Lung (tissue), 12 donors: Measurements from ENCODE around the gene TACC3. TPM values are rescaled to one million over a fixed set of nuclear protein-coding genes. Genes with fewer than 3 reads are reported as not detected.

Source experiments
- ATAC-seq: fragments of 200-7000 bp; cut with Tn5 transposase; one replicate; pipeline ENCODE4 v1.9.1; 2020; ENCODE audit warnings: moderate number of reproducible peaks; ENCODE audit not compliant: insufficient read depth, low FRiP score
- DNase-seq, 3 donors: peaks; one replicate each; pipeline ENCODE4 v3.0.0-alpha.2; 2013 to 2017
- H3K27ac ChIP-seq, 2 donors: one replicate each; pipeline ENCODE4 v1.5.1; 2013; ENCODE audit warnings: mild to moderate bottlenecking in 2 of 2, moderate library complexity in 2 of 2, control low read depth in 1 of 2, inconsistent platforms in 1 of 2, low read depth in 1 of 2, low read length in 1 of 2
- H3K27me3 ChIP-seq, 3 donors: one replicate each; pipeline ENCODE4 v1.5.1; 2013; ENCODE audit warnings: low read length in 2 of 3; ENCODE audit not compliant: control insufficient read depth in 3 of 3, insufficient read depth in 3 of 3
- H3K36me3 ChIP-seq, 4 donors: one replicate each; pipeline ENCODE4 v1.5.1; 2013; ENCODE audit warnings: low read length in 4 of 4, mild to moderate bottlenecking in 1 of 4, moderate library complexity in 1 of 4; ENCODE audit not compliant: control insufficient read depth in 4 of 4, insufficient read depth in 4 of 4
- H3K4me1 ChIP-seq, 5 donors: one replicate each; pipeline ENCODE4 v1.5.1; 2013; ENCODE audit warnings: low read length in 5 of 5, mild to moderate bottlenecking in 2 of 5, moderate library complexity in 1 of 5; ENCODE audit not compliant: control insufficient read depth in 5 of 5, insufficient read depth in 5 of 5
- H3K4me3 ChIP-seq: one replicate; pipeline ENCODE4 v1.5.1; 2013; ENCODE audit warnings: mild to moderate bottlenecking, control low read depth, moderate library complexity
- H3K9ac ChIP-seq, 2 donors: one replicate each; pipeline ENCODE4 v1.5.1; 2013; ENCODE audit warnings: low read length in 2 of 2, control low read depth in 1 of 2; ENCODE audit not compliant: insufficient read depth in 1 of 2
- H3K9me3 ChIP-seq, 4 donors: one replicate each; pipeline ENCODE4 v1.5.1; 2013; ENCODE audit warnings: low read length in 3 of 4, mild to moderate bottlenecking in 1 of 4, moderate library complexity in 1 of 4; ENCODE audit not compliant: control insufficient read depth in 4 of 4, insufficient read depth in 3 of 4
- CTCF ChIP-seq: IDR thresholded peaks from 2 replicates; pipeline ENCODE4 v1.5.1; 2012; ENCODE audit warnings: mild to moderate bottlenecking; ENCODE audit errors: control extremely low read depth, extremely low read depth
- WGBS, 2 donors: extraction: QIAGEN DNeasy Blood & Tissue Kit; methylation state at CpG; one replicate each; pipeline ENCODE4 v1.1.7; 2013; 5-methylcytosine and 5-hydroxymethylcytosine counted together
- polyA plus RNA-seq, 2 donors: library from polyadenylated mRNA; stranded (reverse); fragments of 200-250 nt; gene quantifications; one replicate each; pipeline ENCODE4 v1.2.1, GENCODE V29; 2013
- total RNA-seq, 2 donors: library from RNA; depleted of rRNA in 1 of 2; stranded (reverse); fragments of >200 nt in 1 of 2; gene quantifications; one replicate each; pipeline ENCODE4 v1.2.1, GENCODE V29; 2014 to 2021
- donor health status: control.
- donor health status: control.
- donor health status: Bipolar disorder and iron deficiency.
- donor health status: healthy.
- donor health status: DM: yes; HTN: yes; CAD: no.

The TACC3 gene
- total and polyA plus RNA-seq, 4 donors = 13.8 to 22.1 (median 18.5) TPM

GRCh38 chr4:1788254-1788973, 67.1 kb downstream of the TACC3 start:
- no peak for ATAC-seq
- DNase-seq = no peak
- no peak for TF ChIP-seq CTCF

GRCh38 chr4:1789552-1789951, 68.2 kb downstream of the TACC3 start:
- DNase-seq = no peak
- Histone ChIP-seq H3K27ac (no peak overlapping the region), H3K9ac (no peak overlapping the region), H3K4me3 (no peak overlapping the region), H3K27me3 (no peaks in the 10 kb centered on the region), H3K4me1 (peaks cover 0 to 18% (median 7%) of the 10 kb centered on the region in 5 donors), H3K9me3 (no peaks in the 10 kb centered on the region), H3K36me3 (no peaks in the 10 kb centered on the region)
- ATAC-seq = no peak
- TF ChIP-seq CTCF = no peak
- 89 to 92% methylated on average over 21 of the region's 21 CpGs for WGBS, 2 donors

More at GRCh38 chr4:1788254-1788973, 67.1 kb downstream of the TACC3 start:
- 72 to 78% methylated on average over 13 of the region's 13 CpGs for WGBS, 2 donors
- no peak overlapping the region for H3K4me3 ChIP-seq
- H3K36me3 ChIP-seq = no peaks in the 10 kb centered on the region
- H3K9ac ChIP-seq = no peak overlapping the region
- peaks cover 0 to 18% (median 4%) of the 10 kb centered on the region in 5 donors for H3K4me1 ChIP-seq
- H3K27ac ChIP-seq = no peak overlapping the region
- no peaks in the 10 kb centered on the region for H3K9me3 ChIP-seq
- no peaks in the 10 kb centered on the region for H3K27me3 ChIP-seq

- Histone ChIP-seq H3K27me3 (no peaks in the 10 kb centered on the region), H3K36me3 (no peaks in the 10 kb centered on the region), H3K4me1 (peaks cover 0 to 16% (median 7%) of the 10 kb centered on the region in 5 donors), H3K9ac (no peak overlapping the region), H3K4me3 (no peak overlapping the region), H3K9me3 (no peaks in the 10 kb centered on the region), H3K27ac (no peak overlapping the region)
- WGBS, 2 donors = 72 to 88% methylated on average over 10 of the region's 10 CpGs
- DNase-seq (no peak), ATAC-seq (no peak)
- no peak for TF ChIP-seq CTCF
Observed at GRCh38 chr4:1790005-1790404, 68.7 kb downstream of the TACC3 start.
